UCSD-AML1 (cell line): ENCODE measurements around the gene RAB11FIP3.

Experiments used
- DNase-seq: peaks from one replicate; lab custom pipeline; 2025; ENCODE audit not compliant: unreplicated experiment; lab: John Stamatoyannopoulos, UW

RAB11FIP3 gene

DNA sequence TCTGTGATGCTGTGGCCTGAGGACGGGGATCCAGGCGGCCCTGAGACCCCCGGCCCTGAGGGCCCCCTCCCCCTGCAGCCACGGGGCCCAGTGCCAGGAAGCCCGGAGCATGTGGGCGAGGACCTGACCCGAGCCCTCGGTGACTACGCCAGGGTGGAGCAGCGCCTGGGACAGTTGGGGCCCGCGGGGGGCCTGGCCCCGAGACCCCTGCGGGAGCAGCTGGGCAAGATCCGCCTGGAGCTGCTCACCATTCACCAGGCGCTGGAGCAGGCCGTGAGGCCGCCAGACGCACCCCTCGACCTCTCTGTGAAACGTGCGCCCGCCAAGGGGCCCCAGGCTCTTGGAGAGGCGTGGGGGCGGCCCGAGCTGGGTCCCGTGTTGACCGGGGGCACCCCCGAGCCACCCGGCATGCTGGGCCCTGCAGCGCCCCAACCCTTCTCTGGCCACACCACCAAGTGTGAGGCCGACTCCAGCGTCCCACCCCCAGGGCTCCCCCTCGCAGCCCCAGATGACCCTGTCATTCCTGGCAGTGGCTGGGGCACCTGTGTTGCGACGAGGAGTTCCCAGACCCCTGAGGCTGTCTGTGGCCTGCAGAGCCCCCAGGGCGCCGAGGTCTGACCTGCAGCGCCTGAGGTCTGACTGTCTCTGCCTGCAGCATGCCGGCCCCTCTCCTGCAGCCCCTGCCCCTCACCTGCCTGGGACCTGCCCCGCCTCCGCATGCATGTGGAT is 139.4 kb downstream of the RAB11FIP3 start:
- no peak for DNase-seq

GRCh38 chr16:565419-566330 is 140.2 kb downstream of the RAB11FIP3 start:
- DNase-seq, result no peak

GRCh38 chr16:566475-567372 is 141.3 kb downstream of the RAB11FIP3 start, which contains the start of gene NHLRC4:
Gene NHLRC4, plus strand, starts transcription at chr16:567005. Its CDS starts 1,043 bp downstream, at chr16:568048.
- peak; percentile 71 for DNase-seq

GRCh38 chr16:567373-568256 is 142.2 kb downstream of the RAB11FIP3 start:
- DNase-seq, result no peak

GRCh38 chr16:568401-569258 is 143.2 kb downstream of the RAB11FIP3 start:
- DNase-seq, result no peak

GRCh38 chr16:569445-570254 is 144.2 kb downstream of the RAB11FIP3 start, which contains the start of gene PIGQ:
Gene PIGQ, plus strand, starts transcription at chr16:569968. Its CDS starts 4,107 bp downstream, at chr16:574075.
- peak; percentile 79 for DNase-seq
